Loucy (cell line): ENCODE results near the gene XPNPEP3.

Experiments
- H2AFZ ChIP-seq: fragments of 200-600 bp; sonication (generic); 2 replicates; pipeline ENCODE4 v1.6.0; 2016; ENCODE audit warnings: antibody characterized with exemption, mild to moderate bottlenecking, low read length, moderate library complexity
- H3F3A ChIP-seq: fragments of 200-600 bp; 2 replicates; pipeline ENCODE4 v1.6.0; 2016; ENCODE audit warnings: antibody characterized with exemption, low read depth, mild to moderate bottlenecking
- H3K27me3 ChIP-seq: fragments of 200-600 bp; sonication (generic); 2 replicates; pipeline ENCODE4 v1.6.1; 2014; ENCODE audit warnings: low read length, mild to moderate bottlenecking; ENCODE audit not compliant: insufficient read depth, poor library complexity, severe bottlenecking
- H3K36me3 ChIP-seq: fragments of 200-600 bp; sonication (generic); 2 replicates; pipeline ENCODE4 v1.6.1; 2016; ENCODE audit warnings: low read length; ENCODE audit not compliant: insufficient read depth
- H3K4me1 ChIP-seq: fragments of 200-600 bp; sonication (generic); 2 replicates; pipeline ENCODE4 v1.5.1; 2014; ENCODE audit warnings: low read length, mild to moderate bottlenecking; ENCODE audit not compliant: insufficient read depth, poor library complexity, severe bottlenecking
- H3K4me2 ChIP-seq: fragments of 200-600 bp; sonication (generic); 2 replicates; pipeline ENCODE4 v1.6.0; 2014; ENCODE audit warnings: antibody characterized with exemption, low read length, low read depth, mild to moderate bottlenecking; ENCODE audit not compliant: poor library complexity, severe bottlenecking
- H3K4me3 ChIP-seq: fragments of 200-600 bp; sonication (generic); 2 replicates; pipeline ENCODE4 v1.5.1; 2014; ENCODE audit warnings: low read length, mild to moderate bottlenecking, mixed read lengths; ENCODE audit not compliant: poor library complexity, severe bottlenecking
- H3K79me2 ChIP-seq: fragments of 200-600 bp; sonication (generic); 2 replicates; pipeline ENCODE4 v1.6.1; 2014; ENCODE audit warnings: low read length; ENCODE audit not compliant: insufficient read depth
- H3K9ac ChIP-seq: fragments of 200-600 bp; sonication (generic); 2 replicates; pipeline ENCODE4 v1.6.0; 2014; ENCODE audit warnings: mild to moderate bottlenecking, low read depth, low read length, moderate library complexity; ENCODE audit not compliant: poor library complexity, severe bottlenecking
- H3K9me2 ChIP-seq: fragments of 200-600 bp; sonication (generic); replicated peaks from 2 replicates; pipeline ENCODE4 v1.6.1; 2016; ENCODE audit warnings: low read depth, low read length, mixed read lengths
- H3K9me3 ChIP-seq: fragments of 200-600 bp; sonication (generic); 2 replicates; pipeline ENCODE4 v1.6.1; 2014; ENCODE audit warnings: mild to moderate bottlenecking, antibody characterized with exemption, low read length, low read depth; ENCODE audit not compliant: insufficient read depth
- H4K20me1 ChIP-seq: fragments of 200-600 bp; sonication (generic); 2 replicates; pipeline ENCODE4 v1.6.0; 2014; ENCODE audit warnings: antibody characterized with exemption, low read length, mild to moderate bottlenecking; ENCODE audit not compliant: insufficient read depth, poor library complexity, severe bottlenecking
- CTCF ChIP-seq: fragments of 200-600 bp; sonication (generic); conservative IDR thresholded peaks from 2 replicates; pipeline ENCODE4 v1.5.1; 2014; ENCODE audit warnings: mild to moderate bottlenecking, antibody characterized with exemption, low read length
- EZH2phosphoT487 ChIP-seq: fragments of 200-600 bp; IDR thresholded peaks from 2 replicates; pipeline ENCODE4 v1.6.1; 2018; ENCODE audit warnings: antibody characterized with exemption, mild to moderate bottlenecking, moderate library complexity, borderline replicate concordance

The XPNPEP3 gene

GRCh38 chr22:40939202-40939601, 82.3 kb downstream of the XPNPEP3 start:
- TF ChIP-seq EZH2phosphoT487, result no peak
- TF ChIP-seq CTCF, result no peak
- no peaks in the 10 kb centered on the region for H3K9me2 ChIP-seq

GRCh38 chr22:40950962-40951794, 94.2 kb downstream of the XPNPEP3 start, which contains the start of gene RBX1:
Gene RBX1 (plus strand): TSS chr22:40951378. CDS start chr22:40951399, 21 bp downstream.
- Histone ChIP-seq H3K4me3 (peak within 1 kb of the TSS; percentile 96), H3K4me2 (peak within 1 kb of the TSS; percentile 86), H3K79me2 (peaks cover 44% of the 10 kb centered on the region), H2AFZ (peak within 1 kb of the TSS; percentile 91), H3K36me3 (no peaks in the 10 kb centered on the region), H3K27me3 (no peaks in the 10 kb centered on the region), H3F3A (no peaks in the 10 kb centered on the region), H3K4me1 (peaks cover 19% of the 10 kb centered on the region), H3K9ac (peak within 1 kb of the TSS; percentile 91), H4K20me1 (peaks cover 32% of the 10 kb centered on the region), H3K9me3 (no peaks in the 10 kb centered on the region), H3K9me2 (no peaks in the 10 kb centered on the region)
- TF ChIP-seq EZH2phosphoT487, result no peak

More at GRCh38 chr22:40939202-40939601, 82.3 kb downstream of the XPNPEP3 start:
- Histone ChIP-seq H3F3A (no peaks in the 10 kb centered on the region), H3K9me3 (no peaks in the 10 kb centered on the region), H3K4me1 (no peaks in the 10 kb centered on the region), H3K4me3 (no peak overlapping the region), H4K20me1 (no peaks in the 10 kb centered on the region), H3K9ac (no peak overlapping the region), H3K79me2 (no peaks in the 10 kb centered on the region), H3K36me3 (no peaks in the 10 kb centered on the region), H2AFZ (no peak overlapping the region), H3K4me2 (no peak overlapping the region), H3K27me3 (no peaks in the 10 kb centered on the region)

- peak overlapping the region; percentile 96 for H3K4me3 ChIP-seq
- peak overlapping the region; percentile 52; the same call in 1 of the 2 replicates for H2AFZ ChIP-seq
- peaks cover 32% of the 10 kb centered on the region for H4K20me1 ChIP-seq
- peak overlapping the region; percentile 91 for H3K9ac ChIP-seq
- H3K9me3 ChIP-seq, result no peaks in the 10 kb centered on the region
- H3K27me3 ChIP-seq, result no peaks in the 10 kb centered on the region
- peaks cover 49% of the 10 kb centered on the region for H3K79me2 ChIP-seq
- H3K4me2 ChIP-seq, result peak overlapping the region; percentile 79
- peaks cover 19% of the 10 kb centered on the region for H3K4me1 ChIP-seq
- H3F3A ChIP-seq, result no peaks in the 10 kb centered on the region
- no peak for TF ChIP-seq EZH2phosphoT487
- TF ChIP-seq CTCF, result no peak
- H3K36me3 ChIP-seq, result no peaks in the 10 kb centered on the region
- H3K9me2 ChIP-seq, result no peaks in the 10 kb centered on the region
Observed at GRCh38 chr22:40951795-40952605, 95.1 kb downstream of the XPNPEP3 start.
